Transverse colon (tissue), 3 donors: ENCODE measurements around the gene VSTM2L.

Source experiments
- POLR2A ChIP-seq: fragments of 450-650 bp; IDR thresholded peaks from one replicate; pipeline ENCODE4 v1.6.1; 2016; ENCODE audit warnings: antibody characterized with exemption, mild to moderate bottlenecking, moderate library complexity
- TF ChIP-seq, protein P1 (sequence below), 5 experiments: fragments of 200-600 bp in 3 of 5; fragments of 450-650 bp in 2 of 5; sonication (generic) in 3 of 5; IDR thresholded peaks; 1 replicate in 2 of 5; 2 replicates in 3 of 5; pipeline ENCODE4 v1.5.1; 2016 to 2017; ENCODE audit warnings: antibody characterized with exemption in 5 of 5, inconsistent platforms in 3 of 5, mild to moderate bottlenecking in 2 of 5, moderate library complexity in 1 of 5

DNA sequence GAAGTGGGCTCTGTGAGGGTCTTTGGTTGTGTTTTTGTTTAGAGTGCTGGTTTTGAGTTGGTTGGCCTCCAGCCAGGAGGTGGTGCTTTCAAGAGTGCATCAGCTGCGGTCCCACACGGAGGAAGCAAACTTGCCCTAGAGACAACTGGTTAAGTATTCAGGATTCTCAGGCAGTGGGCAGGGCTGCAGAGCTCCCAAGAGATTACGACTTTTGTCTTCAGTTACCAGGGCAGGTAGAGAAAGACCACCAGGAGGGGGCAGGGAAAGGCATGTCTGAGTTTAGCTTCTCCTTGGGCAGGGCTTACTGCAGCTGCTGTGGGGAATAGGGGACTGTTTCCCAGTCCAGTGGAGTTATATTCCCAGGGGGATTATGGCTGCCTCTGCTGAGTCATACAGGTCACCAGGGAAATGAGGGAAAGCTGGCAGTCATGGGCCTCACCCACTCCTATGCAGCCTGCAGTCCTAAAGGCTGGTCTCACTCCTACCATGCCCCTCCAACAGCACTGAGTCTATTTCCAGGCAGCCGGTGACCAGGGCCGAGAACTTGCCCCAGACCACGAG lies 66.0 kb downstream of the VSTM2L start:
- TF ChIP-seq, protein P1, sequence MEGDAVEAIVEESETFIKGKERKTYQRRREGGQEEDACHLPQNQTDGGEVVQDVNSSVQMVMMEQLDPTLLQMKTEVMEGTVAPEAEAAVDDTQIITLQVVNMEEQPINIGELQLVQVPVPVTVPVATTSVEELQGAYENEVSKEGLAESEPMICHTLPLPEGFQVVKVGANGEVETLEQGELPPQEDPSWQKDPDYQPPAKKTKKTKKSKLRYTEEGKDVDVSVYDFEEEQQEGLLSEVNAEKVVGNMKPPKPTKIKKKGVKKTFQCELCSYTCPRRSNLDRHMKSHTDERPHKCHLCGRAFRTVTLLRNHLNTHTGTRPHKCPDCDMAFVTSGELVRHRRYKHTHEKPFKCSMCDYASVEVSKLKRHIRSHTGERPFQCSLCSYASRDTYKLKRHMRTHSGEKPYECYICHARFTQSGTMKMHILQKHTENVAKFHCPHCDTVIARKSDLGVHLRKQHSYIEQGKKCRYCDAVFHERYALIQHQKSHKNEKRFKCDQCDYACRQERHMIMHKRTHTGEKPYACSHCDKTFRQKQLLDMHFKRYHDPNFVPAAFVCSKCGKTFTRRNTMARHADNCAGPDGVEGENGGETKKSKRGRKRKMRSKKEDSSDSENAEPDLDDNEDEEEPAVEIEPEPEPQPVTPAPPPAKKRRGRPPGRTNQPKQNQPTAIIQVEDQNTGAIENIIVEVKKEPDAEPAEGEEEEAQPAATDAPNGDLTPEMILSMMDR (IDR thresholded peaks at IDR 0.05) = no peak
- no peak for TF ChIP-seq POLR2A
